CD4-positive, alpha-beta T cell (primary cell): ENCODE measurements around the gene PTDSS2. TPM values are rescaled to one million over a fixed set of nuclear protein-coding genes. Genes with fewer than 3 reads are reported as not detected.

Experiments
- ATAC-seq: fragments of 200-7000 bp; cut with Tn5 transposase; one replicate; pipeline ENCODE4 v1.10.0; 2022; ENCODE audit warnings: mild to moderate bottlenecking; ENCODE audit not compliant: poor library complexity
- CTCF ChIA-PET: fragments of 350-600 bp; sonication (Branson Sonifier 250); formaldehyde crosslinking; loops from one replicate; lab custom pipeline; 2021; ENCODE audit warnings: antibody characterized with exemption, inconsistent platforms; lab: Charles Lee
- POLR2A ChIA-PET: fragments of 350-600 bp; sonication (Branson Sonifier 250); formaldehyde crosslinking; loops from one replicate; lab custom pipeline; 2021; ENCODE audit warnings: antibody characterized with exemption, inconsistent platforms; lab: Charles Lee
- DNase-seq, 14 experiments: peaks; one replicate each; pipeline ENCODE4 v3.0.0-alpha.2; 2013 to 2020; ENCODE audit warnings: mixed read lengths in 2 of 14
- H3K27ac ChIP-seq, 2 donors: one replicate each; pipeline versions ENCODE4 v1.5.1 to v1.7.0; 2013; ENCODE audit warnings: low read length in 2 of 2, low read depth in 1 of 2, mild to moderate bottlenecking in 1 of 2
- H3K27me3 ChIP-seq, 2 experiments: 1 replicate in 1 of 2; 2 replicates in 1 of 2; pipeline versions ENCODE4 v1.6.1 to v1.7.0; 2013; ENCODE audit warnings: low read length in 2 of 2, control low read depth in 1 of 2, mild to moderate bottlenecking in 1 of 2, moderate library complexity in 1 of 2; ENCODE audit not compliant: insufficient read depth in 2 of 2, control insufficient read depth in 1 of 2
- H3K36me3 ChIP-seq: one replicate; pipeline ENCODE4 v1.6.1; 2013; ENCODE audit warnings: low read length, control low read depth; ENCODE audit not compliant: insufficient read depth
- H3K4me1 ChIP-seq: one replicate; pipeline ENCODE4 v1.6.1; 2013; ENCODE audit warnings: low read length, control low read depth; ENCODE audit not compliant: insufficient read depth
- H3K4me3 ChIP-seq: one replicate; pipeline ENCODE4 v1.5.1; 2013; ENCODE audit warnings: mild to moderate bottlenecking, low read length, moderate library complexity
- H3K9me3 ChIP-seq, 2 experiments: 1 replicate in 1 of 2; 2 replicates in 1 of 2; pipeline versions ENCODE4 v1.6.1 to v1.7.0; 2013; ENCODE audit warnings: low read length in 2 of 2, mild to moderate bottlenecking in 2 of 2, control low read depth in 1 of 2, moderate library complexity in 1 of 2; ENCODE audit not compliant: control insufficient read depth in 1 of 2, insufficient read depth in 1 of 2
- H3K27ac Mint-ChIP-seq: one replicate; pipeline ENCODE4 v1.8.0; 2020; ENCODE audit warnings: mixed read lengths
- H3K27me3 Mint-ChIP-seq: one replicate; pipeline ENCODE4 v1.8.0; 2021; ENCODE audit warnings: mixed read lengths
- H3K36me3 Mint-ChIP-seq: one replicate; pipeline ENCODE4 v1.8.0; 2021; ENCODE audit warnings: low read depth, mixed read lengths
- H3K4me1 Mint-ChIP-seq: one replicate; pipeline ENCODE4 v1.8.0; 2021; ENCODE audit warnings: low read depth, mixed read lengths
- H3K4me3 Mint-ChIP-seq: one replicate; pipeline ENCODE4 v1.8.0; 2020; ENCODE audit warnings: mild to moderate bottlenecking, mixed read lengths
- H3K9me3 Mint-ChIP-seq: one replicate; pipeline ENCODE4 v1.8.0; 2020; ENCODE audit warnings: mixed read lengths
- intact Hi-C, 2 experiments: fragments of 100-400 bp; cut with DNase I in 1 of 2; cut with micrococcal nuclease in 1 of 2; formaldehyde crosslinking; loops; one replicate each; pipeline versions ENCODE4 v1.15.1 to v1.9.0; 2023 to 2025; cut with DNase I, micrococcal nuclease
- total RNA-seq, 174 experiments: library from RNA in 2 of 174; stranded (reverse) in 2 of 174; gene quantifications; one replicate each; pipeline ENCODE4 v1.2.3 and lab custom pipeline; 2021 to 2026
- TF ChIP-seq, protein P1 (sequence below): fragments of 200-600 bp; IDR thresholded peaks from one replicate; pipeline ENCODE4 v1.8.0; 2022; ENCODE audit warnings: antibody characterized with exemption, mild to moderate bottlenecking

The PTDSS2 gene
- total RNA-seq, 2 experiments from 2014 or later: 15.2 to 18.4 TPM

- H3K27me3 Mint-ChIP-seq: peaks cover 9% of the 10 kb centered on the region
- H3K36me3 Mint-ChIP-seq: peaks cover 4% of the 10 kb centered on the region
- H3K4me3 Mint-ChIP-seq: no peak overlapping the region
- ATAC-seq (no peak), DNase-seq (peak in 1 of 14 experiments; percentile 45)
- no peaks in the 10 kb centered on the region for H3K9me3 Mint-ChIP-seq
- TF ChIP-seq, protein P1, sequence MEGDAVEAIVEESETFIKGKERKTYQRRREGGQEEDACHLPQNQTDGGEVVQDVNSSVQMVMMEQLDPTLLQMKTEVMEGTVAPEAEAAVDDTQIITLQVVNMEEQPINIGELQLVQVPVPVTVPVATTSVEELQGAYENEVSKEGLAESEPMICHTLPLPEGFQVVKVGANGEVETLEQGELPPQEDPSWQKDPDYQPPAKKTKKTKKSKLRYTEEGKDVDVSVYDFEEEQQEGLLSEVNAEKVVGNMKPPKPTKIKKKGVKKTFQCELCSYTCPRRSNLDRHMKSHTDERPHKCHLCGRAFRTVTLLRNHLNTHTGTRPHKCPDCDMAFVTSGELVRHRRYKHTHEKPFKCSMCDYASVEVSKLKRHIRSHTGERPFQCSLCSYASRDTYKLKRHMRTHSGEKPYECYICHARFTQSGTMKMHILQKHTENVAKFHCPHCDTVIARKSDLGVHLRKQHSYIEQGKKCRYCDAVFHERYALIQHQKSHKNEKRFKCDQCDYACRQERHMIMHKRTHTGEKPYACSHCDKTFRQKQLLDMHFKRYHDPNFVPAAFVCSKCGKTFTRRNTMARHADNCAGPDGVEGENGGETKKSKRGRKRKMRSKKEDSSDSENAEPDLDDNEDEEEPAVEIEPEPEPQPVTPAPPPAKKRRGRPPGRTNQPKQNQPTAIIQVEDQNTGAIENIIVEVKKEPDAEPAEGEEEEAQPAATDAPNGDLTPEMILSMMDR: no peak
- H3K27ac Mint-ChIP-seq: peak overlapping the region; percentile 47
- Histone ChIP-seq H3K27me3 (no peaks in the 10 kb centered on the region), H3K36me3 (peaks cover 9% of the 10 kb centered on the region), H3K4me3 (no peak overlapping the region), H3K9me3 (peaks cover 0 to 7% of the 10 kb centered on the region in 2 experiments), H3K4me1 (peaks cover 44% of the 10 kb centered on the region), H3K27ac (no peak overlapping the region)
- intact Hi-C loops: no loop called here
- ChIA-PET CTCF (interaction anchor here (1.3 to 4.3 kb wide), 2 partner anchors 44 to 47 kb away, joined by 3 to 37 read pairs; partner anchors contain the start of gene PTDSS2), POLR2A (interaction anchor here (1.1 to 7.3 kb wide), 3 partner anchors 12 to 197 kb away, joined by 3 to 88 read pairs (median 75); partner anchors contain the start of genes BET1L, PTDSS2, RIC8A and SIGIRR)
- H3K4me1 Mint-ChIP-seq: peaks cover 13% of the 10 kb centered on the region
Measured at GRCh38 chr11:403761-404431, 46.2 kb upstream of the PTDSS2 start.

GRCh38 chr11:404551-405264, 45.4 kb upstream of the PTDSS2 start:
- H3K36me3 Mint-ChIP-seq: peaks cover 4% of the 10 kb centered on the region
- peaks cover 3% of the 10 kb centered on the region for H3K27me3 Mint-ChIP-seq
- Histone ChIP-seq H3K36me3 (peaks cover 11% of the 10 kb centered on the region), H3K27ac (no peak overlapping the region), H3K27me3 (no peaks in the 10 kb centered on the region), H3K4me1 (peaks cover 48% of the 10 kb centered on the region), H3K4me3 (no peak overlapping the region), H3K9me3 (peaks cover 0 to 4% of the 10 kb centered on the region in 2 experiments)
- no peak overlapping the region for H3K4me3 Mint-ChIP-seq
- H3K27ac Mint-ChIP-seq: peak overlapping the region; percentile 61
- intact Hi-C loops: loop anchor here in 1 of 2 experiments (5.0 kb wide), 2 partner anchors 167 to 173 kb away; partner anchors contain the start of genes PHRF1, PSMD13 and SIRT3
- peaks cover 10% of the 10 kb centered on the region for H3K4me1 Mint-ChIP-seq
- ChIA-PET POLR2A (interaction anchor here (0.5 to 7.3 kb wide), 6 partner anchors 8 to 197 kb away, joined by 3 to 88 read pairs (median 12); partner anchors contain the start of genes BET1L, PTDSS2, RIC8A and SIGIRR), CTCF (interaction anchor here (3.2 to 4.3 kb wide), 2 partner anchors 44 to 46 kb away, joined by 37 to 39 read pairs; partner anchors contain the start of gene PTDSS2)
- ATAC-seq (no peak), DNase-seq (peak in 1 of 14 experiments; percentile 31)
- TF ChIP-seq, protein P1: no peak
- H3K9me3 Mint-ChIP-seq: no peaks in the 10 kb centered on the region

DNA sequence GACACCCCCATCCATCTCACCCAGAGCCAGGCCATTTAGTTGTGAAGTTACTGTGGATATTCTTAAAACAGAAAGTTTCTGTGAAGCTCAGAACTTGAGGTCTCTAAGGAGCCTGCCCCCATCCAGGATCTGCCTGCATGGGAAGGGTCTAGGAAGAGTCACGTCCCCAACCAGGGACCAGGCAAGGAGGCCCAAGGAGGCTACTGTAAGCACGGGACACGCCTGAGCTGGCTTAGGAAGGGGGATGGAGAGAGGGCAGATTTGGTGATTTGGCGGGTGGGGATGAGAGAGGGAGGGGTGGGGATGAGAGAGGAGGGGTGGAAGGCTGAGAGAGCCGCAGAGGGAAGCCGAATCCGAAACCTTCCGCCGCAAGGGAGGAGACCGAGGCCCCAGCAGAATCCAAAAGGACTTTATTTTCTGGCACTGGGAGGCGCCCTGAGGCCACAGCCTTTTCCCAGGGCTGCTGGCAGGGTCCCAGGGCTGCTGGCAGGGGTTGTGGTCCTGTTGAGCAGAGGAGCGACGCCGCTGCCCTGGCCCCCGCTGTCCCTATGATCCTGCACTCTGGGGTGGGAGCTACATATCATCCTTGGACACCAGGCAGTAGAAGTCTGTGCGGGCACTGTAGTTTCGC, 44.6 kb upstream of the PTDSS2 start:
- TF ChIP-seq, protein P1: no peak
- no peak overlapping the region for H3K27ac ChIP-seq
- H3K4me1 ChIP-seq: peaks cover 44% of the 10 kb centered on the region
- no peaks in the 10 kb centered on the region for H3K27me3 ChIP-seq
- Mint-ChIP-seq H3K4me1 (peaks cover 8% of the 10 kb centered on the region), H3K27ac (peak overlapping the region; percentile 61), H3K4me3 (peak overlapping the region; percentile 74), H3K27me3 (no peaks in the 10 kb centered on the region), H3K36me3 (peaks cover 4% of the 10 kb centered on the region), H3K9me3 (no peaks in the 10 kb centered on the region)
- ATAC-seq (no peak), DNase-seq (no peak)
- peaks cover 17% of the 10 kb centered on the region for H3K36me3 ChIP-seq
- intact Hi-C loops: loop anchor here in 1 of 2 experiments (5.0 kb wide), 2 partner anchors 168 to 172 kb away; partner anchors contain the start of genes PHRF1, PSMD13 and SIRT3
- POLR2A ChIA-PET: interaction anchor here (0.5 to 7.3 kb wide), 8 partner anchors 8 to 170 kb away, joined by 3 to 88 read pairs (median 16); partner anchors contain the start of genes PTDSS2, RNH1 and SIGIRR
- H3K4me3 ChIP-seq: no peak overlapping the region
- CTCF ChIA-PET: interaction anchor here (1.6 to 4.3 kb wide), 3 partner anchors 9 to 45 kb away, joined by 9 to 39 read pairs (median 37); partner anchors contain the start of gene PTDSS2
- H3K9me3 ChIP-seq: no peaks in the 10 kb centered on the region
